HG02981 (cell line): ENCODE measurements around the gene FCER1A.

Source experiments
- ATAC-seq: cut with Tn5 transposase; IDR thresholded peaks from one replicate; pipeline ENCODE4 v1.9.1; 2021; ENCODE audit warnings: mild to moderate bottlenecking, moderate library complexity; ENCODE audit not compliant: unreplicated experiment

The FCER1A gene

DNA sequence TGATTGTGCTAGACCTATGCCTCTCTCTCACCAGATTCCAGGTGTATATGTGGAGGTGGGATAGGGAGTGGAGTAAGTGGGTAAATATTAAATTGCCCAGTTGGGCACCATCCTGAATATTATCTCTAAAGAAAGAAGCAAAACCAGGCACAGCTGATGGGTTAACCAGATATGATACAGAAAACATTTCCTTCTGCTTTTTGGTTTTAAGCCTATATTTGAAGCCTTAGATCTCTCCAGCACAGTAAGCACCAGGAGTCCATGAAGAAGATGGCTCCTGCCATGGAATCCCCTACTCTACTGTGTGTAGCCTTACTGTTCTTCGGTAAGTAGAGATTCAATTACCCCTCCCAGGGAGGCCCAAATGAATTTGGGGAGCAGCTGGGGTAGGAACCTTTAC, at the start of gene FCER1A:
FCER1A (plus strand) TSS at position 242 of the 400 bp plus-strand sequence; CDS start at position 271, 29 bp downstream.
- ATAC-seq, result no peak

DNA sequence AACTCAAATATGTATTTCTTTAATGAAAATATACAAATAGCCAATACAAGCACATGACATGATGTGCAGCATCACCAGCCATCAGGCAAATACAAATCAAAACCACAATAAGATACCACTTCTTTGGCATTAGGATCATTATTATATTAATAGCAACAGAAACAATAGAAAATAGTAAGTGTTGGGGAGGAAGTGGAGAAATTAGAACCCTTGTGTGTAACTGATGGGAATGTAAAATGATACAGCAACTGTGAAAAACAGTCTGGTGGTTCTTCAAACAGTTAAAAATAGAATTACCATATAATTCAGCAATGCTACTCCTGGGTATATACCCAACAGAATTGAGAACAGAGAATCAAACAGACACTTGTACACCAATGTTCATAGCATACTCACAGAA, 40.8 kb upstream of the FCER1A start:
- no peak for ATAC-seq

- ATAC-seq, result no peak
Measured at GRCh38 chr1:159261721-159262494, 40.2 kb upstream of the FCER1A start.

DNA sequence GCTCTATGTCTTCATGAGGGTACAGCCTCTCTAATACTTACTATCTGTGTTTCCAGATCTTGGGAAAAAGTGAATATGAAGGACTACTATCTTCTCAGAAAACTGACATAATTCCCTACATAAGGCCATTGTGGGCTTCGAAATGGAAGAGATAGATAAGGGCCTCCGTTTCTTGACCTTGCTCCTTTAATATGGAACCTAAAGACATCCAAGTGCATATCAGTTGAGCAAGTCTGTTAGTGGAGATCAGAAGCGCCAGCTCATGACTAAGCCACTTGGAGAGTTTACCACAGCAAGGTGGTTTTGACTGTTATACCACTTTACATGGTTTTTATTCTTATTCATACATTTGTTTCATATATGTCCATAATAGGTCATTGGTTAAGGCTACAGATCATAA, 35.3 kb upstream of the FCER1A start:
- no peak for ATAC-seq

DNA sequence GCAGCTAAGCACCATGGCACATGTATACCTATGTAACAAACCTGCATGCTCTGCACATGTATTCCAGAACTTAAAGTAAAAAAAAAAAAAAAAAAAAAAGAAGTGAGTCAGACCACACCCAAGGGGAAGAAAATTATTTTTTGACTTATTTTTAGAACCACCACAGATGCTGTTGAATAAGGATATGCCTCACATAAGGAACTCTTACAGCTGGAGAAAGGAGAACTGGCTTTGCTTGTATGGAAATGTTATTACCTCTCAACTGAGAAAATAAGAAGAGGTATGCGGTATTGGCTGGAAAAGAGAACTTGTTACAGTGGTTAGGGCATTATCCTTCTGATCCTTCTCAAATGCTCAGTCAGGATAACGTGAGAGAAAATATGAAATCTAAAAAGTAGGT, 27.5 kb upstream of the FCER1A start:
- ATAC-seq, result no peak

DNA sequence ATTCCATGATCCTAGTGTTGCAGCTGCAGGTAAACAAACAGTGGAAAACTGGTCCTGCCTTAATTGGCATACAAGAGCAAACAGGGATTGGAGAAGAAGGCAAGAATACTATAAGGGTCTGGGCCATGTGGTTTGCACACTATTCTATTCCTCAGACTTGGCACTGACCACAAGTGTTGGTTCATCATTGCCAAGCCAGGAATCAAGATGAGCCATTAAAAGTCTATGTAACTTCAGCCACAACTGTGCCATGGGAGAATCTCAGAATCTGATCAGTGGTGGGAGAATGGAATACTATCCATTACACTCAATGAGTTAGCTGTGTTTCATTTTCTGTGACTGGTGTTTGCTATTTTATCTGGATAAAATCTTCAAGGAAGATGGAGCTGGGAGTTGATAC, 26.2 kb upstream of the FCER1A start:
- no peak for ATAC-seq

DNA sequence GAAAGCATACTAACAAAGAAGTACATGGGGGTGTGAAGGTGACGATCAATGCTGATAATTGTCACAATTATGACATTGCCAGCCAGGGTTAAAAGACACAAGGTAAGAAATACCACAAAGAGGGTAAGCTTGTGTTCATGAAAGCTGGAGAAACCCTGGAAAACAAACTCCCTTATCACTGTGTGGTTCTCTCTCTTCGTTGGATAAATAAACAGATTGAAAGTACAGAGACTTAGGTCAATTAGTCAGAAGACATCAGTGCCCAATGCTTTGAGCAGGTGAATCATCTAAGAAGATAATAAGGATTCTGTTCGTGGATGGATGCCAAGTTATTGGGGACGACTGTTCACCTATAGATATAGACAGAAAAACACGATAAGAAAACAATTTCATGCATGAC, 22.4 kb upstream of the FCER1A start:
- ATAC-seq, result no peak

GRCh38 chr1:159282118-159282517, 20.0 kb upstream of the FCER1A start:
- no peak for ATAC-seq

GRCh38 chr1:159289060-159289459, 13.1 kb upstream of the FCER1A start:
- no peak for ATAC-seq

- no peak for ATAC-seq
Measured at GRCh38 chr1:159291424-159291823, 10.7 kb upstream of the FCER1A start.

- no peak for ATAC-seq
Measured at GRCh38 chr1:159296706-159297375, 5.3 kb upstream of the FCER1A start.

- no peak for ATAC-seq
Measured at GRCh38 chr1:159300146-159300545, 2.0 kb upstream of the FCER1A start.

- no peak for ATAC-seq
Measured at GRCh38 chr1:159307346-159308020, 5.3 kb downstream of the FCER1A start.

DNA sequence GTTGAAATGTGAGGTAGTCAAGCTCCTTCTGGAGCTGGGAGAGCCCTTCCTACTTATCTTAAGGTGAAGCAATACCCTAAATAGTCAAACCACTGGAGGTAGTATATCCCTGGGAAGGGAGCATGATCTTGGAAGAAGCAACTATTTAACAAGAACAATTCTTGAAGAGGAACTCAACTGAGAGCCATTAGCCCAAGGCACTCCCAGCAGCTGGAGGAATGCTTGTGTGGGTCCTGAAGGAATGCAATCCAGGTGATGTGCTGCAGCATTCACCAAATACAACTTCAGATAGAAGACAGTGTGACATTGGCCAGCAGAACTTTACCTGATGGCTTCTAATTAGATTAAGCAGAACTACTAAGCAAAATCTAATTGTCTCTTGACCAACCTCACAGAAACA, 9.5 kb downstream of the FCER1A start:
- ATAC-seq, result no peak

DNA sequence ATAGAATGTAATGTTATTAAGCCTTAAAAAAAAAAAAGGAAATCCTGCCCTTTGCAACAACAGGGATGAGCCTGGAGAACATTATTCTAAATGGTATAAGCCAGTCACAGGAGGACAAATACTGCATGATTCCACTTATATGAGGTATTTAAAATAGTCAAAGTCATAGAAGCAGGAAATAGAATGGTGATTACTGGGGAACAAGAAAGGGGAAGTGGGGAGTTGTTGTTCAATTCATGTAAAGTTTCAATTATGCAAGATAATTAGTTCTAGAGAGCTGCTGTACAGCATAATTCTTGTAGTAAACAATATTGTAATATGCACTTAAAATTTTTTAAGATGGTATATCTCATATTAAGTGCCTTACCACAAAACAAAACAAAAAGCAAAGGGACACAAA, 13.2 kb downstream of the FCER1A start:
- ATAC-seq, result no peak

GRCh38 chr1:159318784-159319551, 16.8 kb downstream of the FCER1A start:
- ATAC-seq, result no peak

- ATAC-seq, result no peak
Measured at GRCh38 chr1:159334797-159335196, 32.7 kb downstream of the FCER1A start.

DNA sequence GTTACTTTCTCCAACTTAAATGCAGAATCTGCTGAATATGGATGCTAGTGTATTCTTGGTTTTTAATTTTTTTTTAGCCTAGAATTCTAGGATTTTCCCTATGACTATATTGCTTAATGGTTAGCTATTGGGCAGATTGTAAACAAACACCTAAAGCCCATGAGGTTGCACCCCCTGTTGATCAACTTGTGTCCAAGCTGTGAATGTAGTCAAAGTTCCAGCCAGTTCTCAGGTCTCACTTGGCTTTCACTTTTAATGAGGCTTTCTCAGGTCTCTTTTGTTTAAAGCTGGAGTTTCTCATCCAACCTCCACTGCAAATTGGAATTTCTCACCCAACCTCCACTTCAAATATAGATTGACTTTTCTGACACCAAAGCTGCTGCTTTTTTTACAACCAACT, 35.9 kb downstream of the FCER1A start:
- ATAC-seq, result no peak

DNA sequence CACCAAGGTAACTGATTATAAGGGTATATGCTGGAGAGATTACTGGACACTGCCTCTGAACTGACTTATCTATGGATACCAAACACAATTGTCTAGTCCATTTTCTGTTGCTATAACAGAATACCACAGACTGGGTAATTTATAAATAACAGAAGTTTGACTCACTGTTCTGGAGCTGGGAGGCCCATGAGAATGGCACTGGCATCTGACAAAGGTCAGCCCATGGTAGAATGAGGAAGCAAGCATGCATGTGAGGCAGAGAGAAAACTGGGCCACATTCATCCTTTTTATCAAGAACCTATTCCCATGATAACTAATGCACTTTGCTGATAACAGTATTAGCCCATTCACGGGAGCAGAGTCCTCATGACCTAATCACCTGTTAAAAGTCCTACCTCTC, 37.4 kb downstream of the FCER1A start:
- no peak for ATAC-seq

GRCh38 chr1:159341736-159342135, 39.6 kb downstream of the FCER1A start:
- ATAC-seq, result no peak

- ATAC-seq, result no peak
Measured at GRCh38 chr1:159342761-159343425, 40.8 kb downstream of the FCER1A start.
